ENCODE results near the gene RNGTT. TPM values are rescaled to one million over a fixed set of nuclear protein-coding genes. Genes with fewer than 3 reads are reported as not detected.
"Not testable (repeated sequence)": the region's sequence is repeated elsewhere in the genome, so short reads cannot be mapped to it uniquely, and the experiment has no call there.

The RNGTT gene
- total RNA-seq, 1 donor from 2014 or later: 11.4 TPM

DNA sequence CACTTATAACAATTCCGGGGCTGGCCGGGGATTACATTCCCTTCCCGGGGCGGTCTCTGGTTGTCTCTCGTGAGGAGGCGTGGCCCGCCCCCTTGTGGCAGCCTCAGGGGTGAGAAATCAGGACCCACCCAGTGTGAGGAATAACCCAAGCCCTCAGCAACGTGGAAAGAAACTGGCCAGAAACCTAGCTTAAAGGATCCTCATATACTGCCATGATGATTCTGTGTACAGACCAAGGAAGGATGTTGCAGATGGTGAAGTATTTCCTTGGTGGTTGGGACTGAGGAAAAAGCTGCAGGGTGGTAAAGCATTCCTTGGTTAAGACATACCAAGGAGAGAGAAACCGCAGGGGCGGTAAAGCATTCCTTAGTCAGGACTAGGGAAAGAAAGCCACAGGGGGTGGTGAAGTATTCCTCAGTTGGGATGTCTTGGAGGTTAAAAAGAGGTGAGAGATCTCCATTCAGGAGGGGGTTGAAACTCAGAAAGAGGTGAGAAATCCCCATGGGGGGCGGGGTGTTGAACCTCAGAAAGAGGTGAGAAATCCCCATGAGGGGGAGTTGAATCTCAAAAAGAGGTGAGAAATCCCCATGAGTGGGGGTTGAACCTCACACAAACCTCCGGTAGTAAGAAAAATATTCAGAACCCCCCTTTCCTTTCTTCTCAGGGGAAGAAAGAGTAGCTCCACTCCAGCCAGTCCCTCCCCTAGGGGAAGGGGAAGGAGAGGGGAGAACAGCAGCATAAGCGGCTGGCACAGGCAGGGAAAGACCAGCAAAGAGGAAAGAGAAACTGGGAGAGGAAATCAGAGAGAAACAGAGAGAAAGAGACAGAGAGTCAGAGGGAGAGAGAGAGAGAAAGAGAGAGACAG lies 238.1 kb downstream of the RNGTT start:
- Histone ChIP-seq H3K27me3 (ENCODE audit: low read depth) (no peaks in the 10 kb centered on the region), H3K27ac (no peak overlapping the region), H3K9me3 (no peaks in the 10 kb centered on the region), H3K36me3 (no peaks in the 10 kb centered on the region), H3K4me3 (no peak overlapping the region), H3K4me1 (no peaks in the 10 kb centered on the region)
- intact Hi-C loops (cut with DNase I): no loop called here
- ATAC-seq (no peak), DNase-seq (no peak)
- TF ChIP-seq CTCF (IDR thresholded peaks at IDR 0.05): no peak

- H3K27me3 ChIP-seq (ENCODE audit: low read depth): no peaks in the 10 kb centered on the region
- ATAC-seq: no peak
- intact Hi-C loops (cut with DNase I): no loop called here
These were observed 240.7 kb downstream of the RNGTT start for GRCh38 chr6:88722686-88723085.

GRCh38 chr6:88716399-88716798 lies 247.0 kb downstream of the RNGTT start:
- H3K27ac ChIP-seq; H3K4me1 ChIP-seq; DNase-seq; ATAC-seq; intact Hi-C loops (cut with DNase I); H3K36me3 ChIP-seq; H3K9me3 ChIP-seq; H3K27me3 ChIP-seq (ENCODE audit: low read depth); H3K4me3 ChIP-seq: not testable (repeated sequence)

More at GRCh38 chr6:88722686-88723085, 240.7 kb downstream of the RNGTT start:
- Histone ChIP-seq H3K36me3 (no peaks in the 10 kb centered on the region), H3K4me3 (no peak overlapping the region), H3K4me1 (no peaks in the 10 kb centered on the region), H3K9me3 (no peaks in the 10 kb centered on the region), H3K27ac (no peak overlapping the region)
- no peak for TF ChIP-seq CTCF (IDR thresholded peaks at IDR 0.05)
- no peak for DNase-seq

DNA sequence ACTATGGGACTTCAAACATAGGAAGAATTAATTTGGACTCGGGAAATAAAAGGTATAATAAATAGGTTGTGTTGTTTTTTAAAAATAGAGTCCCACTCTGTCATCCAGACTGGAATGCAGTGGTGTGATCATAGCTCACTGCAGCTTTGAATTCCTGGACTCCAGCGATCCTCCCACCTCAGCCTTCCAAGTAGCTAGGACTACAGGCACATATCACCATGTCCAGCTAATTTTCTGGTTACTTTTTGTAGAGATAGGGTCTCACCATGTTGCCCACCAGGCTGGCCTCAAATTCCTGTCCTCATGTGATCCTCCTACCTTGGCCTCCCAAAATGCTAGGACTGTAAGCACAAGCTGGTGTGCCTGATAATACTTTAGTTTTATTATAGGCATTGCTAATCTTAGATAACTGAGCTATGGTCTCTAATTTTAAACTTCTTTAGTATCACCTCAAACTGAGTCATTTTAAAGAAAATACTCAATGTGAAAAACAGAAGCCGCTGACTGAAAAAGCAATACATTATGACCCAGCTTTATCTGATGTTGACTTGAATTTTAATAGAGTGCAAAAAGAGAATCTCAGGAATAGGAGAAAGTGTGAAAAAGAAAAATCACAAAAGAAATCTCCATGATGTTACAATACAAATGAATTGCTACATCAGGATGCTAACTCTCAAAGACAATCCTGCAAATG lies 251.0 kb downstream of the RNGTT start:
- no peaks in the 10 kb centered on the region for H3K9me3 ChIP-seq
- intact Hi-C loops (cut with DNase I): no loop called here
- no peaks in the 10 kb centered on the region for H3K27me3 ChIP-seq (ENCODE audit: low read depth)
- ATAC-seq: no peak
- no peaks in the 10 kb centered on the region for H3K4me1 ChIP-seq
- H3K27ac ChIP-seq: no peak overlapping the region
- no peak overlapping the region for H3K4me3 ChIP-seq
- no peak for TF ChIP-seq CTCF (IDR thresholded peaks at IDR 0.05)
- H3K36me3 ChIP-seq: no peaks in the 10 kb centered on the region
- no peak for DNase-seq

GRCh38 chr6:88709819-88710246 lies 253.6 kb downstream of the RNGTT start:
- DNase-seq: no peak
- TF ChIP-seq CTCF (IDR thresholded peaks at IDR 0.05): no peak
- H3K4me1 ChIP-seq: no peaks in the 10 kb centered on the region
- no peaks in the 10 kb centered on the region for H3K27me3 ChIP-seq (ENCODE audit: low read depth)
- no peak overlapping the region for H3K27ac ChIP-seq
- intact Hi-C loops (cut with DNase I): no loop called here
- no peak overlapping the region for H3K4me3 ChIP-seq
- ATAC-seq: no peak
- no peaks in the 10 kb centered on the region for H3K36me3 ChIP-seq
- H3K9me3 ChIP-seq: no peaks in the 10 kb centered on the region
